ENCODE data around the gene CTXN3. TPM values are rescaled to one million over a fixed set of nuclear protein-coding genes. Genes with fewer than 3 reads are reported as not detected.

The CTXN3 gene
- total and polyA plus RNA-seq, 8 donors = 0.10 to 0.17 TPM; not detected in 6

GRCh38 chr5:127602481-127602880 is 46.4 kb upstream of the CTXN3 start:
- Histone ChIP-seq H3K4me1 (no peaks in the 10 kb centered on the region), H3K27ac (no peak overlapping the region), H3K27me3 (no peaks in the 10 kb centered on the region), H3K36me3 (no peaks in the 10 kb centered on the region), H3K4me3 (no peak overlapping the region), H3K9me3 (no peaks in the 10 kb centered on the region)
- ATAC-seq = no peak
- TF ChIP-seq CTCF (IDR thresholded peaks at IDR 0.05) = no peak
- DNase-seq = no peak
- intact Hi-C loops (cut with DNase I) = no loop called here

GRCh38 chr5:127602896-127603844 is 45.7 kb upstream of the CTXN3 start:
- no peaks in the 10 kb centered on the region for H3K27me3 ChIP-seq
- H3K9me3 ChIP-seq = no peaks in the 10 kb centered on the region
- no peaks in the 10 kb centered on the region for H3K4me1 ChIP-seq
- no peak for ATAC-seq
- no peak overlapping the region for H3K4me3 ChIP-seq
- no peaks in the 10 kb centered on the region for H3K36me3 ChIP-seq
- H3K27ac ChIP-seq = no peak overlapping the region
- no peak for TF ChIP-seq CTCF (IDR thresholded peaks at IDR 0.05)
- DNase-seq = no peak
- intact Hi-C loops (cut with DNase I) = no loop called here

GRCh38 chr5:127608077-127608660 is 40.7 kb upstream of the CTXN3 start:
- Histone ChIP-seq H3K27me3 (no peaks in the 10 kb centered on the region), H3K4me3 (no peak overlapping the region), H3K27ac (no peak overlapping the region), H3K9me3 (no peaks in the 10 kb centered on the region), H3K4me1 (no peaks in the 10 kb centered on the region), H3K36me3 (no peaks in the 10 kb centered on the region)
- no peak for TF ChIP-seq CTCF (IDR thresholded peaks at IDR 0.05)
- ATAC-seq = no peak
- DNase-seq = no peak
- intact Hi-C loops (cut with DNase I) = no loop called here

GRCh38 chr5:127609011-127609410 is 39.9 kb upstream of the CTXN3 start:
- no peak for TF ChIP-seq CTCF (IDR thresholded peaks at IDR 0.05)
- ATAC-seq (no peak), DNase-seq (no peak)
- no peaks in the 10 kb centered on the region for H3K4me1 ChIP-seq
- no peak overlapping the region for H3K27ac ChIP-seq
- intact Hi-C loops (cut with DNase I) = no loop called here
- H3K36me3 ChIP-seq = no peaks in the 10 kb centered on the region
- no peaks in the 10 kb centered on the region for H3K27me3 ChIP-seq
- H3K9me3 ChIP-seq = no peaks in the 10 kb centered on the region
- no peak overlapping the region for H3K4me3 ChIP-seq

- DNase-seq = no peak
- Histone ChIP-seq H3K27me3 (no peaks in the 10 kb centered on the region), H3K36me3 (no peaks in the 10 kb centered on the region), H3K9me3 (no peaks in the 10 kb centered on the region), H3K4me1 (no peaks in the 10 kb centered on the region), H3K27ac (no peak overlapping the region), H3K4me3 (no peak overlapping the region)
- ATAC-seq = no peak
- TF ChIP-seq CTCF (IDR thresholded peaks at IDR 0.05) = no peak
- intact Hi-C loops (cut with DNase I) = no loop called here
These were observed 38.9 kb upstream of the CTXN3 start for GRCh38 chr5:127609957-127610356.

Measured in left lung (tissue), 10 donors.